Central memory CD8-positive, alpha-beta T cell (primary cell): ENCODE measurements around the gene TSPAN14.
"Not testable (repeated sequence)": the region's sequence is repeated elsewhere in the genome, so short reads cannot be mapped to it uniquely, and the experiment has no call there.

Experiments used
- ATAC-seq: fragments of 150-1000 bp; cut with Tn5 transposase; replicated peaks from 2 replicates; pipeline ENCODE4 v1.10.0; 2022; ENCODE audit warnings: mild to moderate bottlenecking, moderate FRiP score, moderate number of reproducible peaks; ENCODE audit not compliant: poor library complexity, severe bottlenecking; ENCODE audit errors: extremely low read depth
- DNase-seq, 2 donors: peaks; one replicate each; pipeline ENCODE4 v3.0.0; 2021; ENCODE audit warnings: low spot score in 2 of 2
- H3K27ac Mint-ChIP-seq: one replicate; pipeline ENCODE4 v1.8.0; 2022; ENCODE audit warnings: low read depth, mild to moderate bottlenecking, moderate library complexity, mixed read lengths
- H3K27me3 Mint-ChIP-seq: one replicate; pipeline ENCODE4 v1.8.0; 2022; ENCODE audit warnings: mixed read lengths
- H3K36me3 Mint-ChIP-seq: one replicate; pipeline ENCODE4 v1.8.0; 2022; ENCODE audit warnings: mild to moderate bottlenecking, moderate library complexity, mixed read lengths; ENCODE audit not compliant: insufficient read depth
- H3K4me1 Mint-ChIP-seq: one replicate; pipeline ENCODE4 v1.8.0; 2022; ENCODE audit warnings: mixed read lengths
- H3K4me3 Mint-ChIP-seq: one replicate; pipeline ENCODE4 v1.8.0; 2022; ENCODE audit warnings: mild to moderate bottlenecking, moderate library complexity, mixed read lengths
- H3K9me3 Mint-ChIP-seq: one replicate; pipeline ENCODE4 v1.8.0; 2022; ENCODE audit warnings: mixed read lengths

Gene TSPAN14

DNA sequence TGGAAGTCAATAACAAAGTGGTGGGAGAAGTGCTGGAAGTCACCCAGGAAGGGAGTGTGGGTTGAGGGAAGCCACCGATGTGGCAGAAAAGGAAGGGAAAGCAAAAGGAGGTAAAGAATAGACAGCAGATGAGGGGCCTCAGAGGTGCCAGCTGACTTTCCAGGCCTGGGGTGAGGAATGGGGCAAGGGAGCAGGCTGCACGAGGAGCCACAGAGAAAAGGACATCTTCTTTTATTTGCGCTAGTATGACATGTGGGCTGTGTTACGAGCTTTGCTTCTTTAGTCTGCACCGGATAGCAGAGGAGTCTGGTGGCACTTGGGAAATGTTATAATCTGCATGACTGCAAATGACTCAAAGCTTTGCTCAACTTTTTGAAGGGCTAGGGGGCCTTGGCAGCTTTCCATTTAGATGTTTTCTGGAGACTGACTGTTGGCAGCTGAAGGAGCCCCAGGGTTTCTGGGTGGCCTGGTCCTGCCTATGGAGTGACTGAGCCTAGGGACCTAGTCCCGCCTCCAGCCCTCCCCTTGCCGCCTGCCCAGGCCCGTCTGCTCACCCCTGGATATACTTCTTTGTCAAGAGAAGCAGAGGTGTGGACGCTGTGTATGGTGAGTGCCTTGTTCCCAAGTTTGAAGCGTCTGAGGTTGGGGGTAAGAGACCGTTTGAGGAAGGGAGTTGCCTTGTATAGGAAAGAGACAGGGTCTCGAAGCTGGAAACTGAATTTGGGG lies 40.7 kb upstream of the TSPAN14 start:
- DNase-seq (no peak), ATAC-seq (no peak)
- no peaks in the 10 kb centered on the region for H3K4me1 Mint-ChIP-seq
- no peaks in the 10 kb centered on the region for H3K9me3 Mint-ChIP-seq
- H3K4me3 Mint-ChIP-seq, result no peak overlapping the region
- no peak overlapping the region for H3K27ac Mint-ChIP-seq
- H3K36me3 Mint-ChIP-seq, result peaks cover 2% of the 10 kb centered on the region
- no peaks in the 10 kb centered on the region for H3K27me3 Mint-ChIP-seq

DNA sequence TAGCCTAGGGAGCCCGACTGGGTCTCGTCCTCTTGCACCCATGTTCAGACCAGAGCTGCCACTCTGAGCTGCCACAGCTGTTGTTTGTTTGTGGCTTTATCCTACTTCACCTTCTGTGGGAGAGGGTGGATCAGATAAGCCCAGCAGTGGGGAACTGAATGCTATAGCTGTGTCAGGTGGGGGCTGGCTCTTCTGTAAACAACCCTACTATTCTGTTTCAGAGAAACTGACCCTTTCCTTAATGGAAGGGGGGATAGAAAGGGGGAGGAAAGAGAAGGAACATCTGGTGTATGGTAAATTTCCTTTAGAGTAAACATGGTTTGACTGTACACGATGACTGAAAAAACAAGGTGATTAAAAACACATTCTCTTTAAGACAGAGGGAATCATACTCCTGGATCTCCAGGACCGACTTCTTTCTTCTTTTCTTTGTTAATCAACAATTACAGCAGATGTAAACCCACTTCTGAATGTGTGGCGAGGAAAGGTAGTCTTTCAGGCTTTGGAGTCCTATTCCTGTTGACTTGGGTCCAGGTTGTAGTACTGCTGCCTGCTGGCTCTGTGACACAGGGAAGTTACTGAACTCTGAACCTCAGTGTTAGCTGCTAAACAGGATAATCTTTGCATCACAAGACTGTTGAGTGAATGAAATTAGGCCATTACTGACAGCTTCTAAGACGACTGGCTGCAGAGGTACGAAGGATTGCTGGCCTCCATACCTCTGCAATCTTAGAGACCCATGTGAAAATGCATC lies 39.8 kb upstream of the TSPAN14 start:
- H3K27ac Mint-ChIP-seq, result no peak overlapping the region
- ATAC-seq, result no peak
- no peaks in the 10 kb centered on the region for H3K4me1 Mint-ChIP-seq
- H3K9me3 Mint-ChIP-seq, result no peaks in the 10 kb centered on the region
- H3K27me3 Mint-ChIP-seq, result no peaks in the 10 kb centered on the region
- H3K4me3 Mint-ChIP-seq, result no peak overlapping the region
- peaks cover 2% of the 10 kb centered on the region for H3K36me3 Mint-ChIP-seq
- DNase-seq, result no peak

DNA sequence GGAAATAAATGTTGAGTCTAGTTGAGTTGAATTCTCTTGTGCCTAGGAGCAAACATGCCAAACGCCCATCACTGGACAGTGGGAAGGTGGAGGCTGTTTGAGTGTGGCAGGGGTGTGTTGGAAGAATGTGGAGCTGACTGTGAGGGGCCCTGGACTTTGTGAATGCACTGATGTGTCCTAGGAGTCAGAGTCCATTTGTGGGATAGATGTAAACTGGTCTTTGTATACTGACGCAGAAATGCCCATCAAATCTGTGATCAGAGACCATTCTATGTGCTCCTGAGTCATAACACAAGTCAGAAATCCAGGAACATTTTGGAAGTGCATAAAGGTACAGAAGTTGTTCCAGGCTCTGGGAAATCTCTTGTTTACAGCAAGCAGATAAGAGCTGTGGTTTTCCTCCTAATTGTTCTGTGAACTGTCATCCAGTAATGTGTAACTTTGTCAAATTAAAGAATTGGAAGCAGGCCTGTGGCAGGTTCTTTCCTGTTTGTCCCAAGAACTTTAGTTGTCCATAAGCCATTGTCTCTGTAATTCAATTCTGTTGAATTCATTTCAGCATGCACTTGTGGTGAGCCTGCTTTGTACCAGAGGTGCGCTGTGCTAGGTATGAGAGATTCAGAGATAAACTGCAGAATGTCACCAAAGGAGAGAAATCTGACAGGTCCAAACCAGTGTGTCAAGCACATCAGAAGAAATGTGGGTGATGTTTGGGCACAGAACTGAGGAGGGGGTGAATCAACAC lies 38.2 kb upstream of the TSPAN14 start:
- DNase-seq, result no peak

DNA sequence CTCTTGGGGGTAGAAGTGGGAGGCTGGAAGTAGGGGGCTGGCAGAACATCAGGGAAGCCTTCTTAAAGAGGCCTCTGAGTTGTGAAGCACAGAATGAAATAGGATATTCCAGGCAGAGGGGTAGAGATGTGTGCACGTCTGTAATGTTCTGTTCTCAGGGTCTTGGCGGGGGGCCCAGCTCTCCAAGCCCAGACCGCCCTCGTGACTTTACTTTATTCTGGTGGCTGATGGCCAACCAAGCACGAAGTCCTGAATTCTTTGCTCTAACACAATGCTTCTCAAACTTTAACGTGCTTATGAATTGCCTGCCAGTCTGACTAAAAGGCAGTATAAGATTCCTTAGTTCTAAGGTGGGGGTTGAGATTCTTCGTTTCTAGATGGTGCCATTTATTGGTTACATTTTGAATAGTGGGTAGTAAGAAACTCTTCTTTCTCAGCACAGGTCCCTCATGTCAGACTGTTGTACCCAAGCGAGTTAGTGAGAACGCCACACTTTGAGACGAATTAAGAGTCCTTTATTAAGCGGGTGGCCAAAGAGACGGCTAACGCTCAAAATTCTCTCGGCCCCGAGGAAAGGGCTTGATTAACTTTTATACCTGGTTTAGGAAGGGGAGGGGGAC lies 37.5 kb upstream of the TSPAN14 start:
- H3K4me3 Mint-ChIP-seq, result no peak overlapping the region
- no peaks in the 10 kb centered on the region for H3K4me1 Mint-ChIP-seq
- no peak for DNase-seq
- no peaks in the 10 kb centered on the region for H3K9me3 Mint-ChIP-seq
- no peak for ATAC-seq
- no peak overlapping the region for H3K27ac Mint-ChIP-seq
- no peaks in the 10 kb centered on the region for H3K27me3 Mint-ChIP-seq
- peaks cover 2% of the 10 kb centered on the region for H3K36me3 Mint-ChIP-seq

More for the DNA sequence above, 38.2 kb upstream of the TSPAN14 start:
- ATAC-seq, result no peak
- no peaks in the 10 kb centered on the region for H3K9me3 Mint-ChIP-seq
- H3K27ac Mint-ChIP-seq, result no peak overlapping the region
- H3K36me3 Mint-ChIP-seq, result peaks cover 2% of the 10 kb centered on the region
- no peaks in the 10 kb centered on the region for H3K27me3 Mint-ChIP-seq
- no peak overlapping the region for H3K4me3 Mint-ChIP-seq
- no peaks in the 10 kb centered on the region for H3K4me1 Mint-ChIP-seq

DNA sequence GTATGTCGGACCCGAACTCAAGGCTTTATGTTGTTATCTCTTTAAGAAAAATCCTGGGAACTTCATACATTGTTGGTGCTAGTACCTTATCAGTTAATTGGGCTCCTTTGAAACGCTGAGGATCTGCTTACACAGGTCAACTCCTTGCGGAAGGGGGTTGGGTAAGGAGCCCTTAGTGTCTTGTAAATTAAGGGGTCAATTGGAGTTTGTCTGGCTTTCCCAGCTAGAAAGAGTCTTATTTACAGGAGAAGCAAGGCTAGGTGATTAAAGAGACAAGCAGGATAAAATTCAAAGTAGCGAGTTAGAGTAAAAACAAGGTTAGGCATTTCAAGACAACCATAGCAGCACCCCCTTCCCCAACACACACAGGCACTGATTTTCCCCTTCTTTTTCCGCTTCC lies 36.9 kb upstream of the TSPAN14 start:
- not testable (repeated sequence) for H3K27ac Mint-ChIP-seq, H3K4me1 Mint-ChIP-seq, H3K36me3 Mint-ChIP-seq, H3K4me3 Mint-ChIP-seq, DNase-seq, ATAC-seq, H3K27me3 Mint-ChIP-seq, H3K9me3 Mint-ChIP-seq

DNA sequence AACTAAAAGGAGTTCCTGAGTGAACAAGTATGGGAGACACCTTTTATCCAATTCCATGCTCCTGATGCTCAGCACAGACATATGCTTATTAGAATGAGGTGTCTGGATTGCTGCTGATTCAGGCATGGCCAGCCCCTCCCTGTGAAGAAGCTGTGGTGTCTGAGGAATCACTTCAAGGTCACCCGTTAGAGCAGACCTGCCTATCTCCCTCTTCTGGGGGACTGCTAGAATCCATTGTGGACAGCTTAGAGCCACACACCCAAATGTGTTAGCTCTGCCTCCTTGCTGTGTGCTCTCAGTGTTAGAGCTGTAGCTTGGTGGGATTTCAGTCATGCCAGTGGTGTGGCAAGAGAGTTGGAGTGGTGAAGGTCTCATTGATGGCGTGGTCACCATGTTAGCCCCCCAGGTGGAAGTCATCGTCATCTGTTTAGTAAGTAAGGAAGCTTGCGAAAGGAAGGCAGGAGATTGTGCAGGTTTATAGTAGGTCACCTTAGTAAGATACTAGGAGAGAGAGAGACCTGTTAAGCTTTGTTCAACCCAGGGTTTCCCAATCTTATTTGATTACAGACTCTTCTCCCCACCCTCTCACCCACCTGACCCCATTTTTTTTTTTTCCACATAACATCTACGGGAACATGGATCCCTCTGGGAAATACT lies 32.9 kb upstream of the TSPAN14 start:
- H3K27ac Mint-ChIP-seq, result no peak overlapping the region

DNA sequence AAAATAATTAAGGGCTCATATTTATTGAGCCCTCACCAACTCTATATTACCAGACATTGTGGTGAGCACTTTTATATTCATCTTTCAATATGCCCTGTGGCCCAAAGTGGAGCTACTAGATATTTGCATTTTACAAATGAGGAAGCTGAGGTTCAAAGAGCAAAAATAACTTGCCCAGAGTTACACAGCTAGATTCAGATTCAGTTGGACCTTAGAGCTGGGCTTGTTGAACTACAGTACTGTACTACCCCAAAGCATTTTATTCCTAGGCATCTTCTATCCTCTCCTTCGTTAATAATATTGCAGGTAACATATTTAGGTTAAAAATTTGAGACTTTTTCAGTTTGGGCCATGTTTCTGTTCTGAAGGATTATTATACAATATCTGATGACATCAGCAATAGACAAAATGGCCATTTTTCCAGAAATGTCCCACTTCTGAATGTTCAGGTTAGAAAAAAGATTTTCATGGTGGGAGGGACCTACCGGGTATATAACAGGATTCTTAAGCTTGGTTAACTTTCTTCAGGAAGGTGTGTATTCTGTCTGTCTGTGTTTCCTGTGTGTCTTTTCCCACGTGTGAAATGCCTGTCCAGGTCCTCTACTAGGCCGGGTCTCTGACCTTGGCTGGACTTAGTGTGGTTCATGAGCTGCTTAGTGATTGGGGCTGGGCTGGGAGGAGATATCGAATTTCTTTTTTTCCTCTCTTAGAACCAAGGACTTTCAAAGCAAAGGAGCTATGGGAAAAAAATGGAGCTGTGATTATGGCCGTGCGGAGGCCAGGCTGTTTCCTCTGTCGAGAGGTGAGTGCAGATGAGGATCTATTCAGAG lies 32.2 kb upstream of the TSPAN14 start:
- Mint-ChIP-seq H3K27ac (no peak overlapping the region), H3K4me3 (no peak overlapping the region), H3K27me3 (no peaks in the 10 kb centered on the region), H3K9me3 (no peaks in the 10 kb centered on the region), H3K4me1 (no peaks in the 10 kb centered on the region), H3K36me3 (no peaks in the 10 kb centered on the region)
- DNase-seq (no peak), ATAC-seq (no peak)

More for the DNA sequence above, 32.9 kb upstream of the TSPAN14 start:
- Mint-ChIP-seq H3K4me3 (no peak overlapping the region), H3K4me1 (no peaks in the 10 kb centered on the region), H3K36me3 (no peaks in the 10 kb centered on the region), H3K27me3 (no peaks in the 10 kb centered on the region), H3K9me3 (no peaks in the 10 kb centered on the region)
- ATAC-seq (no peak), DNase-seq (no peak)

DNA sequence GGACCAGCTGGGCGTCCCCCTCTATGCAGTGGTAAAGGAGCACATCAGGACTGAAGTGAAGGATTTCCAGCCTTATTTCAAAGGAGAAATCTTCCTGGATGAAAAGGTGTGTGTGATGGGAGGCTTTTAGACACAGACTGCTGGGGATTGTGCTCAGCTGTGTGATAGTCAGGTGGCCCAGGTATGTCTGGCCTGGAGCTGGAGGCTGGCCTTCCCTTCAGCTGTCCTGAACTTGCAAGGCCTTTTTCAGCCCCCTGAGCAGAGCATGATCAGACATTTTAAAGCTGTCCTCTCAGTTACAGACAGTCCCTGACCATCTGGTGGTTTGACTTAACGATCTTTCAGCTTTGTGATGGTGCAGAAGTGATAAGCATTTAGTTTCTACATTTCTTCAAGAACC lies 28.2 kb upstream of the TSPAN14 start:
- Mint-ChIP-seq H3K4me3 (no peak overlapping the region), H3K27ac (no peak overlapping the region), H3K9me3 (no peaks in the 10 kb centered on the region), H3K27me3 (no peaks in the 10 kb centered on the region), H3K36me3 (peaks cover 1% of the 10 kb centered on the region), H3K4me1 (no peaks in the 10 kb centered on the region)
- no peak for ATAC-seq
- DNase-seq, result no peak

DNA sequence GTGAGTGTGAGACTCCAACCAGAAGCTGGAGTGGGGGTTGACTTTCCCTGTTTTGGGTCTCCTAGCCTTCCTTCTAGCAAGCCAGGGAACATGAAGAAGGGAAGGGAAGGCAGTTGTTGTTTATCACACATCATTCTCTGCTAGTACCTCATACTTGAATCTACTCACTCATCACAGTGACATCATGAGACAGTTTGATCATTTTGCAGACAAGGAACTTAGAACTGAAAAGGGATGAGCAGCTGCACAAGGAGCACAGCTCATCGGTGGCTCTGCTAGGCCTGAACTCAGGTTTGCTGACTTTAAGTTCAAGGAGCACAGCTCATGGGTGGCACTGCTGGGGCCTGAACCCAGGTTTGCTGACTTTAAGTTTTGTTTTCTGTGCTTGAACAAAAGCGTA lies 26.6 kb upstream of the TSPAN14 start:
- no peak overlapping the region for H3K4me3 Mint-ChIP-seq
- H3K27me3 Mint-ChIP-seq, result no peaks in the 10 kb centered on the region
- no peaks in the 10 kb centered on the region for H3K9me3 Mint-ChIP-seq
- DNase-seq, result no peak
- no peak overlapping the region for H3K27ac Mint-ChIP-seq
- peaks cover 1% of the 10 kb centered on the region for H3K36me3 Mint-ChIP-seq
- no peak for ATAC-seq
- H3K4me1 Mint-ChIP-seq, result no peaks in the 10 kb centered on the region

DNA sequence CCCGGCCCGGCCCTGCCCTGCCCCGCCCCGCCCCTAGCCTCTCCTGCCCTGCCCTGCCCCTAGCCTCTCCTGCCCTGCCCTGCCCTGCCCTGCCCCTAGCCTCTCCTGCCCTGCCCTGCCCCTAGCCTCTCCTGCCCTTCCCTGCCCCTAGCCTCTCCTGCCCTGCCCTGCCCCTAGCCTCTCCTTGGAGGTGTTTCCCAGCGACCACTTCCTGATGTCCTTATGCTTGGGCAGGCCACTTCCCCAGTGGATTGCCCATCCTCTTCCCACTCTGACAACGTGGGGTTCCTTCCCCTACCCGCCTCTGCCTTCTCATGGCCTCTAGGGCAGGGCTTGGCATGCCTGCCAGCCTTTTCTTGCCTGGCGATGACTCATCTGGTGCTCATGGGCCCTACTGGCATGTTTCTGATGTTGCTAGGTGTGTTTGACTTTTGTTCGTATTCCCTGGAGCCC lies 24.6 kb upstream of the TSPAN14 start:
- Mint-ChIP-seq H3K9me3 (no peaks in the 10 kb centered on the region), H3K27ac (no peak overlapping the region), H3K36me3 (peaks cover 3% of the 10 kb centered on the region), H3K4me3 (no peak overlapping the region), H3K4me1 (no peaks in the 10 kb centered on the region), H3K27me3 (no peaks in the 10 kb centered on the region)
- no peak for DNase-seq
- no peak for ATAC-seq

DNA sequence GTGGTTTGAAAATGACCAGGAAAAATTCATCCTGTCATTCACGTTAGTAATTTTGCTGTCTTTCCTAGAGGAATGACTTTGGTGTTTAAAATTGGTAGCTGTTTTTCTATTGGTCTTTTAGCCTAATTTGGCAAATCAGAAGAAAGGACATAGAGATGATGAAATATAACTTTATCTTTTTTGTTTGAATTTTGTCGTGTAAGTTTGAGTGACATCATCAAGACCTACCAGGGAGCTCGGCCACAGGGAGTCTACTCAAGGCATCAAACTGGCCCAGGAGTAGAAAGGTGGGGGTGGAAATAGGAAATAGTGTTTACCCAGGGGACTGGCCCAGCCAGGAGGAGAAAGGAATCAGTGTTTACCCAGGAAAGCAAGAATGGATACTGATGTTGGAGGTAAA lies 21.0 kb upstream of the TSPAN14 start:
- no peak for DNase-seq

More for the DNA sequence above, 21.0 kb upstream of the TSPAN14 start:
- no peak overlapping the region for H3K4me3 Mint-ChIP-seq
- no peak overlapping the region for H3K27ac Mint-ChIP-seq
- no peak for ATAC-seq
- H3K36me3 Mint-ChIP-seq, result peaks cover 2% of the 10 kb centered on the region
- H3K4me1 Mint-ChIP-seq, result no peaks in the 10 kb centered on the region
- H3K27me3 Mint-ChIP-seq, result peaks cover 17% of the 10 kb centered on the region
- no peaks in the 10 kb centered on the region for H3K9me3 Mint-ChIP-seq
